ENCODE results near the gene ARL15.

Gene ARL15

DNA sequence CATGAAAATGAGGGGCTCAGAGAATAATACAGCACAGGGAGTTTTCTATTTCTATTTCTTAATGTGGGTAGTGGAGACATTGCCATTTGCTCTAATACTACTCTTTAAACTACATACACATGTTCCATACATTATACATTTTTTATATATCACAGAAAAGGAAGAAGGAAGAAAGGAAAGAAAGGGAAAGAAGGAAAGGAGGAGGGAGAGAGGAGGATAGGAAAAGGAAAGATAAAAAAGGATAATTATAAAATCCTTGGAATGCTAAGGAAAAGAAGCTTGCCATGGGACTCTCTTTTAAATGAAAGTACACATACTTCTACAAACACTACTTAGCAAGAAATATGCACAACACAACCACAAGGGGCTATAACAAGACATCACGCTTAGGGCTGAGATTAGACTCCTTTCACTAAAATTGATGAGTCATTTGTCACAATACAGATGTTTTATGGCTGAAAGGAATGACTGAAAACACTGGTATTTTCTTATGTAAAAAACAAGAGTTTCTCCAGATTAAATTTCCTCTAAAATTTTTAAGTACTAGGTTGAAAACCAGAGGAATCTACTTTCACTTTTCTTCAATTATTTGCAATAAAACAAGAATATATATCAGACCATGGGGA, 219.8 kb downstream of the ARL15 start:
- Histone ChIP-seq H3K36me3 (ENCODE audit: insufficient read depth, low read length) (no peaks in the 10 kb centered on the region), H3K27me3 (ENCODE audit: insufficient read depth, low read length) (no peaks in the 10 kb centered on the region), H3K9me3 (ENCODE audit: low read length) (no peaks in the 10 kb centered on the region)

DNA sequence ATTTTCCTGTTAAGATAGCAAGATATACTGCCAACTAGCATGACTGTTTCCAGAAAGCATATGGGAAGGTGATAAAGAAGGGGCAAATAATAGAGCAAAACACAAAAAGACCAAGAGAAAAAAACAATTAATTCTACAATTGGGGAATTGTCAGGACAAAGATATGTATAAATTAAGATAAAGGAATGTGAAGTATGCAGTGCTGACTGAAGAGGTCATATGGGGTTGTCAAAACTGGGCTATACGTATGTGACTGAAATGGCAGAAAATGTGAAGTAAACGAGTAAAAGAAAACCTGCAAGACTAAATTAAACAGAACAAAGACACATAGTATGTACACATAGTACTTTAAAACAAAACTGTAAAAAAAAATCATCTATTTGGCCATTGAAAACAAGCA, 222.3 kb downstream of the ARL15 start:
- no peaks in the 10 kb centered on the region for H3K27me3 ChIP-seq (ENCODE audit: insufficient read depth, low read length)
- H3K9me3 ChIP-seq (ENCODE audit: low read length): no peaks in the 10 kb centered on the region
- no peak overlapping the region for H2AFZ ChIP-seq (ENCODE audit: low read depth, low read length)
- H3K4me3 ChIP-seq (ENCODE audit: low read length): no peak overlapping the region
- no peaks in the 10 kb centered on the region for H3K36me3 ChIP-seq (ENCODE audit: insufficient read depth, low read length)
- H3K4me1 ChIP-seq (ENCODE audit: insufficient read depth, low read length): peaks cover 4% of the 10 kb centered on the region

More for the DNA sequence above, 219.8 kb downstream of the ARL15 start:
- Histone ChIP-seq H3K4me1 (ENCODE audit: insufficient read depth, low read length) (peaks cover 4% of the 10 kb centered on the region), H3K4me3 (ENCODE audit: low read length) (no peak overlapping the region), H2AFZ (ENCODE audit: low read depth, low read length) (no peak overlapping the region)

DNA sequence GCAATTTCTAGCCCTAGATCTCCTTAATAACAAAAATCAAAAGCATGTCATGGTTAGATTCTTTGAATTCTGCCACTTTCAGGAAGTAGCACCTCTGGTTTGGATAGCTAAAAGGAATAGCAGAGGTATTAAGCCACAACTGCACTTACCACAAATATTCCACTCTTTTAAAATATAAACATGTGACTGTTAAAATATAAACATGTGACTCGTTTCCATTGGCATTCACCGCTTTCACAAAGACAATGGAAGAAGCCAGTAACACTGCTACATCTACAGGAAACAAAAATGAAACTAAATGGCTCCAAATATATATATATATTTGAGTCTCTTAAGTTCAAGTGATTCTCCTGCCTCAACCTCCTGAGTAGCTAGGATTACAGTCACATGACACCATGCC, 222.9 kb downstream of the ARL15 start:
- Histone ChIP-seq H3K27me3 (ENCODE audit: insufficient read depth, low read length) (no peaks in the 10 kb centered on the region), H3K4me1 (ENCODE audit: insufficient read depth, low read length) (peaks cover 4% of the 10 kb centered on the region)

DNA sequence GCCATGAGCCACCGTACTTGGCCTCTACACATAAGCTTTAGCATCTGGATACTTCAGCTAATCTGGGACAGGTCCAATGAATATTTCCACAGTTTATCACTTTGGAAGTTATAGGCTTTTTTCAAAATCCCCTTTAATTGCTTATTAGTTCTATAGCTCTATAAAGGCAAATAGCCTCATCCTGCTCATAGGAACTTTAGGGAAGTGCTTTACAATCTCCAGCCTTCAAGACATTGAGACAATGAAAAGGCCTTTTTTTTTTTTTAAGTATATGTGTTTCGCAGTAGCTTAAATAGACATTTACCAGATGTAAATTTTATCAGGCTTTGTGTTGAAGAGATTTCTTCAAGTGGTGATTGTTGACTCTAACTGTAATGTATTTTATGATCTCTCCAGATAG, 224.2 kb downstream of the ARL15 start:
- Histone ChIP-seq H2AFZ (ENCODE audit: low read depth, low read length) (no peak overlapping the region), H3K4me3 (ENCODE audit: low read length) (no peak overlapping the region), H3K27me3 (ENCODE audit: insufficient read depth, low read length) (no peaks in the 10 kb centered on the region), H3K36me3 (ENCODE audit: insufficient read depth, low read length) (no peaks in the 10 kb centered on the region), H3K4me1 (ENCODE audit: insufficient read depth, low read length) (peaks cover 4% of the 10 kb centered on the region), H3K9me3 (ENCODE audit: low read length) (no peaks in the 10 kb centered on the region)

More for the DNA sequence above, 222.9 kb downstream of the ARL15 start:
- Histone ChIP-seq H3K36me3 (ENCODE audit: insufficient read depth, low read length) (no peaks in the 10 kb centered on the region), H3K9me3 (ENCODE audit: low read length) (no peaks in the 10 kb centered on the region), H2AFZ (ENCODE audit: low read depth, low read length) (no peak overlapping the region), H3K4me3 (ENCODE audit: low read length) (no peak overlapping the region)

DNA sequence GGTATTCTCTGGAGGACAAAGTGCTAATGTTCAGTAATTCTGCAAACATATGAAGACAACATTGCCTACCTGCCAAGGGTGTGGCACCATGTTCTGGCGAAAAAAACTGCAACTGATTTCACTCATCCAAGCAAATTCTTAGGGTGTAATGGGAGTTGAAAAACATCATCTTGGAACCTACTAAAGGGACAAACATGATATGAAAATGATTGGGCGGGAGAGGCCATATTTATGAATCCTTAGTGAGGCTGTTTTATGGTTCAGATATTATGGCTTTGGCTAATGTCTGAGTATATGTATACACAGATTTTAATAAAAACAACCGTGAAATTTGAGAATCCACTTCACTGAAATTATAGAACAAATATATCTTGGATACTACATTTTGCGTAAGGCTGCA, 225.7 kb downstream of the ARL15 start:
- Histone ChIP-seq H3K9me3 (ENCODE audit: low read length) (no peaks in the 10 kb centered on the region), H3K4me3 (ENCODE audit: low read length) (no peak overlapping the region), H2AFZ (ENCODE audit: low read depth, low read length) (no peak overlapping the region), H3K4me1 (ENCODE audit: insufficient read depth, low read length) (peaks cover 4% of the 10 kb centered on the region), H3K27me3 (ENCODE audit: insufficient read depth, low read length) (no peaks in the 10 kb centered on the region), H3K36me3 (ENCODE audit: insufficient read depth, low read length) (no peaks in the 10 kb centered on the region)

DNA sequence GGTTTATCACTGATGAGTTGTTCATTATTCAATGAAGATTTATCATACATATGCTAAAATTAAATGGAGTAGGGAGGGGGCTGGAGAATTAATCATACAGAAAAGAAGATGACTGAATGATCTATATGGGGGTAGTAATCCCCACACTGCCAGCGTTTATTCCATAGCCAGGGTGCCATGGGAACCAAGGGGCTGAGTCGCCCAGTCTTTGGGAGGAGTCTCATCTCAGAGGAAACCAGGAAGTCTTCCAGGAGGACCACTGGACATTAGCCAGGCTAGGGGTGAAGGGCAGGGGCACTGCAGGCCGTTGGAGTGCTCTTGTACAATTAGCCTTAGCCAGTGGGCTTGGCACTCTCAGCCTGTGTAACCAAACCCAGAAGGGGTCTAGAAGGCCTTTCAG, 226.5 kb downstream of the ARL15 start:
- Histone ChIP-seq H3K36me3 (ENCODE audit: insufficient read depth, low read length) (no peaks in the 10 kb centered on the region), H3K4me1 (ENCODE audit: insufficient read depth, low read length) (peaks cover 4% of the 10 kb centered on the region), H3K9me3 (ENCODE audit: low read length) (no peaks in the 10 kb centered on the region), H2AFZ (ENCODE audit: low read depth, low read length) (no peak overlapping the region), H3K27me3 (ENCODE audit: insufficient read depth, low read length) (no peaks in the 10 kb centered on the region), H3K4me3 (ENCODE audit: low read length) (no peak overlapping the region)

DNA sequence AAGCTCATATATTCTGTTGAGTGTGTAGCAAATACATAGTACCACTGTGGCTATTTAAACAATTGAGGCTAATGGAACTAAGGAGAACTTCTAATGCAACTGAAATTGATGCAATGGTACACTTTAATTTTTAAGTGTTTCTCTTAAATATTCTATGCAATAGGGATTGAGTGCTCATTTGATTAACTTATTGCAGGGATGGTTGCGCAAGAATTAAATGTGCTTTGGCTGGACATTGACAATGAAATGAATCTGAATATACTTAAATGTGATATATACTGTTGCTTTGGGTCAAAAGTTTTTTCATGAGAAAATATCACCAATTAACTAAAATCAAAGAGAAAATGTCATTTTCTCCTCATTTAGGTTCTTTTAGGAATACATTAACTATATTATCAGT, 227.1 kb downstream of the ARL15 start:
- Histone ChIP-seq H3K4me3 (ENCODE audit: low read length) (no peak overlapping the region), H2AFZ (ENCODE audit: low read depth, low read length) (no peak overlapping the region), H3K36me3 (ENCODE audit: insufficient read depth, low read length) (no peaks in the 10 kb centered on the region), H3K9me3 (ENCODE audit: low read length) (no peaks in the 10 kb centered on the region), H3K4me1 (ENCODE audit: insufficient read depth, low read length) (peaks cover 2% of the 10 kb centered on the region), H3K27me3 (ENCODE audit: insufficient read depth, low read length) (no peaks in the 10 kb centered on the region)

DNA sequence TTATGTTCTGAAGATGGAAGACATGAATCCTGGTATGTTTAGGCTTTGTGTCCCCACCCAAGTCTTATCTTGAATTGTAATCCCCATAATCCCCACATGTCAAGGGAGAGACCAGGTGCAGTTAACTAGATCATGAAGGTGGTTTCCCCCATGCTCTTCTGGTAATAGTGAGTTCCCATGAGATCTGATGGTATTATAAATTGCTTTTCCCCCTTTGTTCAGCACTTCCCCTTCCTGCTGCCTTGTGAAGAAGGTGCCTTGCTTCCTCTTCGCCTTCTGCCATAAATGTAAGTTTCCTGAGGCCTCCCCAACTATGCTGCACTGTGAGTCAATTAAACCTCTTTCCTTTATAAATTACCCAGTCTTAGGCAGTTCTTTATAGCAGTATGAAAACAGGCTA, 229.0 kb downstream of the ARL15 start:
- Histone ChIP-seq H3K27me3 (ENCODE audit: insufficient read depth, low read length) (no peaks in the 10 kb centered on the region), H3K4me1 (ENCODE audit: insufficient read depth, low read length) (no peaks in the 10 kb centered on the region), H3K36me3 (ENCODE audit: insufficient read depth, low read length) (no peaks in the 10 kb centered on the region), H3K9me3 (ENCODE audit: low read length) (no peaks in the 10 kb centered on the region), H2AFZ (ENCODE audit: low read depth, low read length) (no peak overlapping the region), H3K4me3 (ENCODE audit: low read length) (no peak overlapping the region)

DNA sequence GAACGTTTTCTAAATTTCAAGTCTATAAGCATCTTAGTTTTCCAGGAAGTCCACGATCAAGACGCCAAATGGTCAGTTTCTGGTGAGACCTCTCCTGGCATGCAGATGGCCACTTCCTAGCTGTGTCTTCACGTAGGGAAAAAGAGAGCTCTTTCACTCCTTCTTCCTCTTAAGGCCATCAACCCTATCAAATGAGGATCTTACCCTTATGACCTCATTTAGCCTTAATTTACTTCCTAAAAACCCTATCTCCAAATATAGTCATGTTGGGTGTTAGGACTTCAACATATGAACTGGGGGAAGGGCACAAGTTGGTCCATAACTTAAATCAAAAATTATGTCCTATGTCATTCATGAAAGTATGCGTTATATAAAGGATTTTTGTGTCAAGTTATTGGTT, 229.5 kb downstream of the ARL15 start:
- Histone ChIP-seq H3K9me3 (ENCODE audit: low read length) (no peaks in the 10 kb centered on the region), H3K4me1 (ENCODE audit: insufficient read depth, low read length) (no peaks in the 10 kb centered on the region)

DNA sequence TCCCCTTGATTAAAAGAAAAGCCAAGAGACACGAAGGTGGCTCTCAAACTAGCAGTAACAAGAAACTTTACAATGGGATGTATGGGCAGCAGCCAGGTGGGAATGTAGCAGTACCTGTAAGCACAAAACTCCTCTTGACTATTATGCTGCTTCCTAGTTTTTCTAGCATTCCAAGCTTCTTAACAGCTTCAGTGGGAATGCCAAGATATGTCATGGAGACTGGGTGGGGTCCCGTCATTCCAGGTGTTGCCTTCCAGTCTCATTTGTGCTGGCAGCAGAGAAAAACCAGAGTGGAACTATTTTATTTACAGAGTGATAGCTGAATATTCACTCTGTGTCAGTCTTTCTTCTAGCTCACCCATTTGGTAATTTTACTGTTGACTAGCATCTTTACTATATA, 236.6 kb downstream of the ARL15 start:
- Histone ChIP-seq H3K9me3 (ENCODE audit: low read length) (no peaks in the 10 kb centered on the region), H3K27me3 (ENCODE audit: insufficient read depth, low read length) (no peaks in the 10 kb centered on the region), H3K4me1 (ENCODE audit: insufficient read depth, low read length) (no peaks in the 10 kb centered on the region), H3K4me3 (ENCODE audit: low read length) (no peak overlapping the region), H3K36me3 (ENCODE audit: insufficient read depth, low read length) (no peaks in the 10 kb centered on the region), H2AFZ (ENCODE audit: low read depth, low read length) (no peak overlapping the region)

More for the DNA sequence above, 229.5 kb downstream of the ARL15 start:
- H2AFZ ChIP-seq (ENCODE audit: low read depth, low read length): no peak overlapping the region
- no peaks in the 10 kb centered on the region for H3K36me3 ChIP-seq (ENCODE audit: insufficient read depth, low read length)
- no peak overlapping the region for H3K4me3 ChIP-seq (ENCODE audit: low read length)
- no peaks in the 10 kb centered on the region for H3K27me3 ChIP-seq (ENCODE audit: insufficient read depth, low read length)

DNA sequence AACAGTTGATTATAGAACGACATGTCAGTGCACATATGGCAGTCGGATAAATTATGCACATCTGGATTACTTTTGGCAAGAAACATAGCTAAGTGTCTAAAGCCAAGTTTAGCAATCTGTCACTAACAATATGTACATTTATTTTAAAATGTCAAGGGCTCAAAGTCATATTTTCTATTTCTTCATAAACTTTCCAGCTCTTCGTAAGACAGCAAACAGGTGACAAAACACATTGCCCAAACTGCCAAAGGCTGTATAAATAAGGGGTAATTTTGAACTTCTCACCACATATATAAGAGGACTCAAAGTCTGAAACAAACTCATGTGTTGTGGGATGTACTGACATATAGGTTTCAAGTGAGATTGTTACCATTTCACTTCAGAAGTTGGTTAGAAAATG, 237.2 kb downstream of the ARL15 start:
- Histone ChIP-seq H3K4me3 (ENCODE audit: low read length) (no peak overlapping the region), H3K4me1 (ENCODE audit: insufficient read depth, low read length) (no peaks in the 10 kb centered on the region), H2AFZ (ENCODE audit: low read depth, low read length) (no peak overlapping the region), H3K27me3 (ENCODE audit: insufficient read depth, low read length) (no peaks in the 10 kb centered on the region), H3K9me3 (ENCODE audit: low read length) (no peaks in the 10 kb centered on the region), H3K36me3 (ENCODE audit: insufficient read depth, low read length) (no peaks in the 10 kb centered on the region)

DNA sequence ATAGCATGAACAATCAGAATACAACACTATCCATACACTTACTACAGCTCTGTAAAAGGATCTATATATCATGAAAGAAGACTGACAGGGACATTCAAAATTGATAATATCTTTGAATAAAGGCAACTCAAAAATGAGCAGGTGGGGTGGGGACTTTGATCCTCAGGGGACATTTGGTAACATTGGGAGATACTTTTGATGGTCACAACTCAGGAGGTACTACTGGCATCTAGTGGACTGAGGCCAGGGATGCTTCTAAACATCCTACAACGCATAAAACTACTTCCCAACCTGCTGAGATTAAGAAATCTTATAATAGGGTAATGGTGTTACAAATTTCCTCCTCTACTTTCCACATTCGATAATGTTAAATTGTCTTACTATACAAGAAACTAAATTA, 243.9 kb downstream of the ARL15 start:
- Histone ChIP-seq H2AFZ (ENCODE audit: low read depth, low read length) (no peak overlapping the region), H3K27me3 (ENCODE audit: insufficient read depth, low read length) (no peaks in the 10 kb centered on the region), H3K9me3 (ENCODE audit: low read length) (no peaks in the 10 kb centered on the region), H3K4me3 (ENCODE audit: low read length) (no peak overlapping the region), H3K4me1 (ENCODE audit: insufficient read depth, low read length) (no peaks in the 10 kb centered on the region), H3K36me3 (ENCODE audit: insufficient read depth, low read length) (no peaks in the 10 kb centered on the region)

DNA sequence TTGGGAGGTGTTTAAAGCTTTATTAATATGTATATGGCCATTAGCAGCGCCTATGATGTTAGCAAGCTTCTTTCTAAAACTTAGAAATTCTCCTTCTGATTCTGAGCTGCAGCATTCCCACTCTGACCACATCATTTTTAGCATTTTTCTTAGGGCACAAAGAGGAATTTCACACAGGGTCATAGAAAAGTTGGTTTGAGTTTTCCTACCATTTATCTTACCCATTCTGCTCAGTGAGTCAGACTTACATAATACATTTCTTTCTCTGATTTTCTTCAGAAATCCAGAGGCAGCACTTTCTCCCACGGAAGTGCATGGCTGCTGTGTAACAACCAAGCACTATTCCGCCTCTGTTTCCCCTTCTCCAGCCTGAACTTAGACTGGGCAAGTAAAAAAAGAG, 246.6 kb downstream of the ARL15 start:
- no peaks in the 10 kb centered on the region for H3K27me3 ChIP-seq (ENCODE audit: insufficient read depth, low read length)
- H2AFZ ChIP-seq (ENCODE audit: low read depth, low read length): no peak overlapping the region
- no peaks in the 10 kb centered on the region for H3K4me1 ChIP-seq (ENCODE audit: insufficient read depth, low read length)
- H3K4me3 ChIP-seq (ENCODE audit: low read length): no peak overlapping the region
- no peaks in the 10 kb centered on the region for H3K9me3 ChIP-seq (ENCODE audit: low read length)
- no peaks in the 10 kb centered on the region for H3K36me3 ChIP-seq (ENCODE audit: insufficient read depth, low read length)

DNA sequence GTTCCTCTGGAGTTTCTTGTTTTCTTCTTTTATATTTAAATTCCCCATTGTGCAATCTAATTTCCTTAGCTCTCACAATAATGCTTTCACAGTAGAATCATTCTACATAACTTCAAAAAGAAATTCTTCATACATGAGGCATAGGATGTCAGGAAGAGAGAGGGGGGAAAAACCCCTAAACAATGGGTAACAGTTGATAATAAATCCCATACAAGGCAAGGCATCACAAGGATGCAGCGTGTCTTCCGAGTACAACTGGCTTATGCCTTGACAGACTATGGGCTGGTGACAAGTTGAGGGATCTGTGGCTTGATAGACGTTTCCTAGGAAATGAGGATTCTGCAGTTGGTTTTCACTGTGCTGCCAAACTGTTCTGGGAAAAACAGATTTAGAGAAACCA, 247.4 kb downstream of the ARL15 start:
- Histone ChIP-seq H3K9me3 (ENCODE audit: low read length) (no peaks in the 10 kb centered on the region), H3K36me3 (ENCODE audit: insufficient read depth, low read length) (no peaks in the 10 kb centered on the region), H3K4me1 (ENCODE audit: insufficient read depth, low read length) (no peaks in the 10 kb centered on the region), H2AFZ (ENCODE audit: low read depth, low read length) (no peak overlapping the region), H3K4me3 (ENCODE audit: low read length) (no peak overlapping the region), H3K27me3 (ENCODE audit: insufficient read depth, low read length) (no peaks in the 10 kb centered on the region)

Data from neuron (in vitro differentiated cells).